Lower lobe of right lung (tissue), 2 donors: Measurements from ENCODE around the gene EEFSEC. TPM values are rescaled to one million over a fixed set of nuclear protein-coding genes. Genes with fewer than 3 reads are reported as not detected.

Source experiments
- ATAC-seq, 2 donors: fragments of 200-7000 bp; cut with Tn5 transposase; one replicate each; pipeline ENCODE4 v1.9.1; 2020 to 2022; ENCODE audit warnings: mild to moderate bottlenecking in 2 of 2, moderate library complexity in 2 of 2
- DNase-seq: peaks from one replicate; pipeline ENCODE4 v3.0.0-alpha.2; 2020
- H3K27ac ChIP-seq: fragments of 200-600 bp; one replicate; pipeline ENCODE4 v1.8.0; 2022
- H3K27me3 ChIP-seq: fragments of 200-600 bp; one replicate; pipeline ENCODE4 v1.8.0; 2022; ENCODE audit warnings: low read depth
- H3K36me3 ChIP-seq: fragments of 200-600 bp; one replicate; pipeline ENCODE4 v1.8.0; 2022; ENCODE audit warnings: mild to moderate bottlenecking
- H3K4me1 ChIP-seq: fragments of 200-600 bp; one replicate; pipeline ENCODE4 v1.8.0; 2022
- H3K4me3 ChIP-seq: fragments of 200-600 bp; one replicate; pipeline ENCODE4 v1.8.0; 2022; ENCODE audit warnings: mild to moderate bottlenecking
- H3K9me3 ChIP-seq: fragments of 200-600 bp; one replicate; pipeline ENCODE4 v1.8.0; 2022
- intact Hi-C: fragments of 100-400 bp; cut with DNase I; formaldehyde crosslinking; loops from one replicate; pipeline ENCODE4 v1.11.0; 2022
- total RNA-seq: library from RNA; stranded (reverse); fragmentation: NEBNext Ultra II Directional; extraction: Animal tissue kit (Norgen Biotek cat#: 25700); gene quantifications from one replicate; pipeline ENCODE4 v1.2.1, GENCODE V29; 2021
- TF ChIP-seq, protein P1 (sequence below): fragments of 200-600 bp; IDR thresholded peaks from one replicate; pipeline ENCODE4 v1.8.0; 2022; ENCODE audit warnings: antibody characterized with exemption, mild to moderate bottlenecking
- donor health status: DM: no; HTN: yes; CAD: no; lungs with severe emphysema.

Gene EEFSEC
- total RNA-seq, 1 donor from 2014 or later = 15.6 TPM

DNA sequence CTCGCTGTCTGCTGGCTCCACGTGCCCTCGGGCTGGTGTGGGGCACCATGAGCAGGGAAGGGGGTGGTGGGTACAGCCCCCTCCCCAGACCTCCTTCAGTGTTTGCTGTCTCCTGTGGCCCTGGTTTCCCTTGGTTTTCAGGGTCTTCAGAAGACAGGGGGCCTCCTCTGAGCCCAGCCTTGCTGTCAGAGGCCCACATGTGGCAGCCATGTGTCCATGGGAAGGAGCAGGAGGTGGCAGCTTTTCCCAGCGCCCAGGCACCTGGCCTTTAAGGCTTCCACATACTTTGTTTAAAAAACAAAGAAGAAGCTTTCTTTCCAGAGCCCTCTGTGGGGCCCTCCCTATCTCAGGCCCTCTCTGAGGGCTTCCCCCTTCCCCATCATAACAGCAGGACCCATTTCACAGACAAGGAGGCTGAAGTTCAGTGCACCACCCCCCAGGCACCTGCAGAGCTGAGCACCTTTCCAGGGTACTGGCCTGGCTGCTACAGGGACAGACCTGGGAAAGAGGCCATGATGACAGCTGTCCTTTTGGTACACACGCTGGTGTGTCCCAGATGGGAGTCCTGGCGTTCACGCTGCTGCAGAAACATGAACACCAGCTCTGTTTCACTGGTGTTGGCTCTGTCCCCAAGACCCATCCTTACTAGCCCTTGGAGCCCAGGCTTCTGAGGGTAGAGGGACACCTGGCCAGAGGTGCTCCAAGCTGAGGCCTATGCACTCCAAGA lies 239.7 kb downstream of the EEFSEC start:
- no peak overlapping the region for H3K4me3 ChIP-seq
- no peak for ATAC-seq
- TF ChIP-seq, protein P1, sequence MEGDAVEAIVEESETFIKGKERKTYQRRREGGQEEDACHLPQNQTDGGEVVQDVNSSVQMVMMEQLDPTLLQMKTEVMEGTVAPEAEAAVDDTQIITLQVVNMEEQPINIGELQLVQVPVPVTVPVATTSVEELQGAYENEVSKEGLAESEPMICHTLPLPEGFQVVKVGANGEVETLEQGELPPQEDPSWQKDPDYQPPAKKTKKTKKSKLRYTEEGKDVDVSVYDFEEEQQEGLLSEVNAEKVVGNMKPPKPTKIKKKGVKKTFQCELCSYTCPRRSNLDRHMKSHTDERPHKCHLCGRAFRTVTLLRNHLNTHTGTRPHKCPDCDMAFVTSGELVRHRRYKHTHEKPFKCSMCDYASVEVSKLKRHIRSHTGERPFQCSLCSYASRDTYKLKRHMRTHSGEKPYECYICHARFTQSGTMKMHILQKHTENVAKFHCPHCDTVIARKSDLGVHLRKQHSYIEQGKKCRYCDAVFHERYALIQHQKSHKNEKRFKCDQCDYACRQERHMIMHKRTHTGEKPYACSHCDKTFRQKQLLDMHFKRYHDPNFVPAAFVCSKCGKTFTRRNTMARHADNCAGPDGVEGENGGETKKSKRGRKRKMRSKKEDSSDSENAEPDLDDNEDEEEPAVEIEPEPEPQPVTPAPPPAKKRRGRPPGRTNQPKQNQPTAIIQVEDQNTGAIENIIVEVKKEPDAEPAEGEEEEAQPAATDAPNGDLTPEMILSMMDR = no peak
- no peaks in the 10 kb centered on the region for H3K36me3 ChIP-seq
- no peaks in the 10 kb centered on the region for H3K27me3 ChIP-seq
- intact Hi-C loops = no loop called here
- H3K4me1 ChIP-seq = peaks cover 4% of the 10 kb centered on the region
- no peak for DNase-seq
- no peak overlapping the region for H3K27ac ChIP-seq
- H3K9me3 ChIP-seq = no peaks in the 10 kb centered on the region

DNA sequence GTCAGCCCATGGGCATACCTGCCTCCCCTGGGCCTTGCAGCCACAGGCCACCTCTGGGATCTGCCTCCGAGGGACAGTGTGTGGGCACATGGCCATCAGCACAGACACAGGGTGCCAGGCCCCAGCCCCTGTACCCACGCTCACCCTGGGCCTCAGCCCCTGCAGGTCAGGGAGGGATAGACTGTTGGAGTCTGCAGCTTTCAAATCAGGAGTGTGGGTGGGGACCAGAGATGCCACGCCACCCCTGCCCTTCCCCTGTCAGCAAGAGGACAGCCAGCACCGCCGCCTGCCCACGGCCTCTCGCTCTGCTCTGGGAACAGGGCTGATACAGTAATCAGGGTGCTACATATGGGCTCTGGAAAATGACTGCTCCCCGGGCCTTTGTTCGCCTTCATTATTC lies 240.8 kb downstream of the EEFSEC start:
- Histone ChIP-seq H3K27ac (no peak overlapping the region), H3K4me3 (no peak overlapping the region), H3K36me3 (no peaks in the 10 kb centered on the region), H3K27me3 (no peaks in the 10 kb centered on the region), H3K9me3 (no peaks in the 10 kb centered on the region), H3K4me1 (peaks cover 4% of the 10 kb centered on the region)
- no peak for DNase-seq
- no peak for ATAC-seq
- intact Hi-C loops = no loop called here
- TF ChIP-seq, protein P1 = no peak

DNA sequence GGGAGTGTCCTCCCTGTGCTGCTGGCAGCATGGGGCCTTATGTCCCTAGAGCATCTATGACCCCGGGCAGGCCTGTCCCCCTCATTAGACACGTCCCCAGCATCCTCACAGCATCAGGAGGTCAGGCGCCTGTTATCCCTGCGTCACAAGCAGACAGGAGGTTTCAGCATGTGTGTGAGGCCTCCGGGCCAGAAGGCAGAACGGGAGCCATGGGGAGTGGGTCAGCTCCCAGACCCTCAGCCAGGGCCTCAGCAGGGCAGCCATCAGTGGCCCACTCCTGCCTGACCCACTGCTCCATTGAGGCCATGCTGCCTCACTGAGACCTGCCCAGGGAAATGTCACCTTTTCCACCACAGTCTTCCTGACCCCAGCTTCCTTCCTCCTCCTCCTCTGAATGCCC lies 241.8 kb downstream of the EEFSEC start:
- Histone ChIP-seq H3K4me1 (no peaks in the 10 kb centered on the region), H3K9me3 (no peaks in the 10 kb centered on the region), H3K4me3 (no peak overlapping the region), H3K36me3 (no peaks in the 10 kb centered on the region), H3K27ac (no peak overlapping the region), H3K27me3 (no peaks in the 10 kb centered on the region)
- intact Hi-C loops = no loop called here
- TF ChIP-seq, protein P1 = no peak
- no peak for ATAC-seq
- no peak for DNase-seq

DNA sequence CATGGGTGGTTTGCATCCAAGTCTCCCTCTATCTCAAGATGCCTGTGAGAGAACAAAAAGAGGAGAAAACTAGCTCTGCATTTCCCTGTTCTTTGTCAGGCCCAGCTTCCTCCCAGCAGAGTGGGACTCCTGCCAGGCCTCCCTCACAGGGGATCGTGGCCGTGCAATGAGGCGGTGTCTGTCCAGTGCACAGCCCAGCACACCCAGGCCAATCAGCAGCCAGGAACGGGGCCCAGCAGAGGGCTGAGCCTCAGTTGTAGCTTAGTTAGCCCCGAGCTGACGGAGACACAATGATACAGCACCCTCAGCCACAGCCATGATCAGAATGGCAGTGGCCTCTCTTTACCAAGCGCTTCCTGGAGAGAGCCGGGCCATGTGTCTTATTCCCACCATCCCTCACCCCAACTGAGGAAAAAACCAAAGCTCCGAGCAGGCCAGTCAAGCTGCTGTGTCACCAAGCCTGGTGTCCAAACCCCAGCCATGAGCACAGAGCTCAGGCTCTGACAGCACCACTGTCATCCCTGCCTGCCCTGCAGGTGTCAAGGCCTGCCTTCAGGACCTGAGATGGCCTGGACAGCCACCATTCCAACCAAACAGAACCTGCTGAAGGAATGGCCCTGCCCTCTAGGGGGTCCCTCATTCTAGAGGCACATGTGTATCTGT lies 242.3 kb downstream of the EEFSEC start:
- no peak overlapping the region for H3K4me3 ChIP-seq
- no peaks in the 10 kb centered on the region for H3K9me3 ChIP-seq
- DNase-seq (no peak), ATAC-seq (no peak)
- no peaks in the 10 kb centered on the region for H3K36me3 ChIP-seq
- H3K27me3 ChIP-seq = no peaks in the 10 kb centered on the region
- TF ChIP-seq, protein P1 = no peak
- H3K4me1 ChIP-seq = no peaks in the 10 kb centered on the region
- H3K27ac ChIP-seq = no peak overlapping the region
- intact Hi-C loops = no loop called here

DNA sequence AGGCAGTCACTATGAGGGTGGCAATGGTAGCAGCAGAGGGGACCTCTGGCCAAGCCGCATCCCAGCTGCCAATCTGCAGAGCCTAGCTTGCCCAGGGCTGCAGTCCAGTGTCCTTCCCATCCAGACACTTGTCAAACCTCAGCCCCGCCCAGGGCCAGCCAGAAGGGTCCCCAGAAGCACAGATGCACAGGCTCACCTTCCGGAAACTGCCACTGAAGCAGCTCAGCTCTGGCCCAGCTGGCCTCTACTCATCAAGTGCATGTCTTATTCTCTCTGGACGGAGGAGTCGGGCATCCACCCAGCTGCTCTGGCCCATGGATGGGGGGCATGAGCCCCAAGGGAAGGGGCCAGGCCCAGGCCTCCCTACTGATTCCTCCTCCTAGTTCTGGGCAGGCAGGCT lies 244.2 kb downstream of the EEFSEC start:
- no peaks in the 10 kb centered on the region for H3K36me3 ChIP-seq
- no peak for DNase-seq
- H3K27ac ChIP-seq = no peak overlapping the region
- H3K9me3 ChIP-seq = no peaks in the 10 kb centered on the region
- intact Hi-C loops = no loop called here
- H3K27me3 ChIP-seq = no peaks in the 10 kb centered on the region
- no peak for ATAC-seq
- no peaks in the 10 kb centered on the region for H3K4me1 ChIP-seq
- no peak overlapping the region for H3K4me3 ChIP-seq
- TF ChIP-seq, protein P1 = no peak
